G401 (cell line): ENCODE measurements around the gene ERVK3-1. TPM values are rescaled to one million over a fixed set of nuclear protein-coding genes. Genes with fewer than 3 reads are reported as not detected.
"Not testable (repeated sequence)": the region's sequence is repeated elsewhere in the genome, so short reads cannot be mapped to it uniquely, and the experiment has no call there.

Experiments
- DNase-seq: peaks from one replicate; pipeline ENCODE4 v3.0.0-alpha.2; 2015; ENCODE audit warnings: low spot score
- in situ Hi-C: cut with HindIII; loops from 2 replicates; pipeline ENCODE4 v1.10.0; 2016; ENCODE audit warnings: low sequenced_read_pairs, mixed read lengths
- total RNA-seq: library from RNA; depleted of rRNA; stranded (reverse); fragments of >200 nt; shearing (Covaris generic); gene quantifications from 2 replicates; pipeline ENCODE4 v1.2.3, GENCODE V29; 2014

The ERVK3-1 gene
- total RNA-seq, 1 experiment from 2014 or later = 22.0 TPM

GRCh38 chr19:58336216-58336615, 31.0 kb downstream of the ERVK3-1 start:
- in situ Hi-C loops = no loop called here
- DNase-seq = no peak

GRCh38 chr19:58336820-58337219, 31.6 kb downstream of the ERVK3-1 start:
- in situ Hi-C loops = no loop called here
- no peak for DNase-seq

DNA sequence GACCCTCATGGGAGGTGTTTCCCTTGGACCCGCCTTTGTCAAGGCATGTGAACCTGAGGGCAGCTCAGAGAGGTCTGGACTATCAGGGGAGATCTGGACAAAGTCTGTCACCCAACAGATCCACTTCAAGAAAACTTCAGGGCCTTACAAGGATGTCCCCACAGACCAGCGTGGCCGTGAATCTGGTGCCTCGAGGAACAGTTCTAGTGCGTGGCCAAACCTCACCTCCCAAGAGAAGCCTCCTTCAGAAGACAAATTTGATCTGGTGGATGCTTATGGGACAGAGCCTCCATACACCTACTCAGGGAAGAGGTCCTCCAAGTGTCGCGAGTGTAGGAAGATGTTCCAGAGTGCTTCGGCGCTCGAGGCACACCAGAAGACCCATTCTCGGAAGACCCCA, 33.2 kb downstream of the ERVK3-1 start:
- no peak for DNase-seq
- in situ Hi-C loops = no loop called here

GRCh38 chr19:58338825-58339558, 33.8 kb downstream of the ERVK3-1 start:
- in situ Hi-C loops = no loop called here

DNA sequence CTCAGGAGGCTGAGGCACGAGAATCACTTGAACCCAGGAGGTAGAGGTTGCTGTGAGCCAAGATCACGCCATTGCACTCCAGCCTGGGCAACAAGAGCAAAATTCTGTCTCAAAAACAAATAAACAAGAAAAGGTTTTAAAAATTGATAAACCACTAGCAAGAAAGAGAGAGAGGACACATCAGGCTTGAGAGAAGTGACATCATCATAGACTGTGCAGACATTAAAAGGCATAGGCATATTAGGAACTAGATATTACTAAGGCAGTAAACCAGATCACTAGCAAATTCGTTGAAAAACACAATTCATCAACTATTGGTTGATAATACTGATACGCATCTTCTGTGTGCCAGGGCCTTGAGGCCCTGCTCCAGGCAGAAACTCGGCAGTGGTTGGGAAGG, 40.4 kb downstream of the ERVK3-1 start:
- in situ Hi-C loops = no loop called here
- DNase-seq = no peak

More at GRCh38 chr19:58338825-58339558, 33.8 kb downstream of the ERVK3-1 start:
- no peak for DNase-seq

- in situ Hi-C loops = no loop called here
- peak; percentile 84 for DNase-seq
Measured at GRCh38 chr19:58346961-58347929, 42.1 kb downstream of the ERVK3-1 start.

GRCh38 chr19:58348080-58348479, 42.9 kb downstream of the ERVK3-1 start:
- DNase-seq, in situ Hi-C loops: not testable (repeated sequence)

- DNase-seq = no peak
Measured at GRCh38 chr19:58349590-58349989, 44.4 kb downstream of the ERVK3-1 start.

DNA sequence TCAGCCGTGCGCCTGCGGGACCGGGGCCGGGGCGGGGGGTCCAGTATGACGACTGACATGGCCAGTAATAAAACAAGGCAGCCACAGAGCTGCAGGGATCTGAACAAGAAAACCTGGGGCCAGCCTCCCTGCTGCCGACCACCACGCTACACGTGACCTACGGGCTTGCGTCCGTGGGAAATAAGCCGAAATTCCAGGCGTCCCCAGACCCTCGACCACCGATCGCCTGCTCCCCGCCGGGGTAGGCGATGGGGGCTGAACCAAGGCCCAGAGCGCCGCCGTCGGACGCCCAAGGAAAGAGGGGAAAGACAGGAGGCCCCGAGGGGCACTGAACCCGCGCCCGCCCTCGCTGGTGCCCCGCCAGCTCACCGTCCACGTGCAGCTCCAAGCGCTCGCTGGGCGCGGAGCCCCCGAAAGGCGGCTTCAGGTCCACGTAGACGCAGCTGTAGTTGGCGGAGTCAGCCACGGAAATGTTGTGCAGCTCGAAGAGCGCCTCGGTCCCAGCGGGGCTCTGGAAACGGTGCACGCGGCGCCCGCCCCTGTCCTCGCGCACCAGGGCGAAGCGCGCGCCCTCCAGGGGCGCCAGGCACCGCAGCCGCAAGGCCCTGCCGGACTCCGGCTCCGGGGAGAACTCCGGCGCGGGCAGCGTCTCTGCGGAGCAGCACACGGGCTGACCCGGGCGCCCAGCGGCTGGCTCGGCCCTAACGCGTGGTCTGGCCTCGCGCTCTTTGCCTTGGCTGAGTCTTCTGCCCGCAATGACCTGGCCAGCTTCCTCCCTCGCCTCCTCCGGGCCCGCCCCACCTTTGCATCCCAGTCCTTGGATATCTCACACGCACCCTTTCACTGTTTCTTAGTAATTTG, 45.1 kb downstream of the ERVK3-1 start:
- no peak for DNase-seq
- in situ Hi-C loops = no loop called here

More at GRCh38 chr19:58349590-58349989, 44.4 kb downstream of the ERVK3-1 start:
- in situ Hi-C loops = no loop called here

DNA sequence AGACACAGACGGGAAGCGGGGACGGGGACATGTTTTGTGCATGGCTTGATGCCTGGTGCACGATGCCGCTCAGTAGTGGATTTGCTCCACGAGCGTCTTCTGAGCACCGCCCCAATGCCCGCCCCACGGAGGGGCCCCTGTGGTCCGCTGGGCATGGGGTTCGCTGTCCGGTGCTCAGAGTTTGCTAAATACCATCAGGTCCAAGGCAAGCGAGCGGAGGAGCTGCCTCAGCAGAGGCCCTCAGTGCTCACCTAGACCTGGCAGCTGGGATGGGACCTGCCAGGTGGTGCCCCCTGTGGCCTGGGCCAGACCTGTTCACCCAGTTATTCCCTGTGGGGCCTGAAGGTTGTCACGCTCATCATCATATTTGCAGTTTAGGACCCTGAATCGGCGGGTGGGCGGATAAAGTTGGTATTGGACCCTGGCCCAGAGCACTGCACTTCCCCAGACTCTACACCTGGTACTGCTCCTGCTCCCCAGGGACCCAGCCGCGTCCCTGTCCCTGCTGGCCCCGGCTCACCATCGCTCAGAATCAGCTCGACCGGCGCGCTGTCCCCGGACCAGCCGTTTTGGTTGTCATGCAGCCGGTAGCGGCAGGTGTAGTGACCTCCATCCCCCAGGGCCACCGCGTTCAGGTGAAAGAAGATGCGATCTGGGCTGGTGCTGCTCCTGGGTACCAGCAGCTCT, 45.8 kb downstream of the ERVK3-1 start:
- no peak for DNase-seq
- in situ Hi-C loops = no loop called here

DNA sequence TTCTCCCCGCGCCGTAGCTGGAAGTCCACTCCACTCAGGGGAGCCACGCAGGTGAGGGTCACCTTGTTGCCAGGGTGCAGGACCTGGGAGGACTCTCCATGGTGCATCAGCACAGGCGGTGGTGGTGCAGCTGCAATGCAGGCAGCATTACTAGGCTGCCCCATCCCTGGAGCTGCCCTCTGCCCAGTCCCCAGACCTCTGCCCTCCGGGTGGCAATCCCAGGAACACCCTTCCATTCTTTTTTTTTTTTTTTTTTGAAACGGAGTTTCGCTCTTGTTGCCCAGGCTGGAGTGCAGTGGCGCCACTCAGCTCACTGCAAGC, 46.3 kb downstream of the ERVK3-1 start:
- in situ Hi-C loops = no loop called here
- DNase-seq = no peak

- in situ Hi-C loops = no loop called here
- DNase-seq = no peak
Measured at GRCh38 chr19:58351990-58352755, 47.0 kb downstream of the ERVK3-1 start.

DNA sequence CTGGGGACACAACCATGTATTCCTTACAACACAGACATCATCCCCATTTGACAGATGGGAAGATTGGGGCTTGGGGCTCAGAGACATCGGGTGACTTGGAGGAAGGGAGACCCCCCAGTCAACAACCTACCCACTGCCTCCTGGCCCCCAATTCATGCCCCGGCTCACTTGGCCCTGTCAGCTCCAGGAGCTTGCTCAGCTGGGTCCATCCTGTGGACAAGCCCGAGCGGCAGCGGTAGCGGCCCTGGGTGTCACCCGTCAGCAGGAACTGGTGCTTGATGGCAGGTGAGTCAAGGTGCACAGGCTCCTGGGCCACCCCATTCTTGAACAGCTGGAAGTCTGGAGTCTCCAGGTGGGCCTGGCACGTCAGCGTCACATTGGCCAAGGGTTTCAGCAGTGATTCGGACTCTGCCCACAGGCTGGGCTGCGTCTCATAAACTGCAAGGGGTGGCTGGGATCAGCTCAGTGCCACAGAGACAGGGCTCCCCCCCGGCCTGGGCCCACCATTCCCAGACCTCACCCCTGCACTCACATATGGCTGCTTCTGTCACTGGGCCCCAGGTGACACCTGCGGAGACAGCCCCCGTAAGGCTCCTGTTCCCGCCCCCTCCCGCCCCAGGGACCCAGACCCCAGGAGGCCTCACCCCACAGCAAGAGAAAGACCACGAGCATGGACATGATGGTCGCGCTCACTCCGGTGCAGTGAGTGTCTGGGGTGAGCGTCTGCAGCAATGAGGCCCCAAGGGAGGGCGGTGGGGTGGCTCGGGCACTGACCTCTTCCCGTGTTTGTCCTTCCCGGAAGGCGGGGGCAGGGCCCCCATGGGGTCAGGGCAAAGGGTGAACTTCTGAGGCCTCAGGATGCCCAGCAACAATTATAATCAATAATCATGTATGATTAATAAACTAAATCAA, 47.8 kb downstream of the ERVK3-1 start, which contains the start of gene A1BG:
A1BG (minus strand) TSS at position 733 of the 912 bp plus-strand sequence; CDS start at position 678, 55 bp downstream.
- no peak for DNase-seq
- in situ Hi-C loops = no loop called here

DNA sequence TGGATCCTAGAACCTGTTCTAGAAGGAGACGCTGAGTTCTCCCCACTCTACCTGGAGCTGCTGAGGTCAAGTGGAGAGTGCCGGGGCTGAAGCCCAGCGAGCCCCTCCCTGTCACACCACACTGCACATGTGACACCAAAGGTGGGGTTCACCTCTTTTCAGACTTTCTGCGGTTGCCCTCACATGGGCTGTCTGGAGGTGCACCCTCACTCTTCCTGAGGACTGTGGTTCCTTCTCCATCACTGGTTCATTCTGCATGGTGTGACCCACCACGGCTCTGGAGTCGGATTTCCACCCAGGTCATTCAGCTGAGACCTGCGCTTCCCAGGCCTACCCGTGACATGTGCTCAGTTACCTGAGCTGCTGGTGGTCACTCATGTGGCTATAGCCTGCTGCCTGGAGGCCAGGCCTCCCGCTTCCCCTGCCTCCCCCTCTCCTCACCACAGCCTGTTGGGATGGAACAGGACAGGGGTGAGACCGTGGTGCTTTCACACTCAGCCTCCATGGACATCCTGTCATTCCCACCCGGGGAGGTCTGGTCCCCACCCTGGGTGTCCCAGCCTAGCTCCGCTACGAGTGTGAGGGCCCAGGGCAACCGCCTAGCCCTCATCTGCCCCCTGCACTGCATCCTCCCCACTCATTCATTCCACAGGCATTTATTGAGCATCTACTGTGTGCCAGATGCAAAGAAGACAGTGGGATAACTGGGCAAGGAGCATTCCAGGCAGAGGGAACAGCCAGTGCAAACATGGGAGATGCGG, 48.7 kb downstream of the ERVK3-1 start:
- in situ Hi-C loops = no loop called here
- no peak for DNase-seq

DNA sequence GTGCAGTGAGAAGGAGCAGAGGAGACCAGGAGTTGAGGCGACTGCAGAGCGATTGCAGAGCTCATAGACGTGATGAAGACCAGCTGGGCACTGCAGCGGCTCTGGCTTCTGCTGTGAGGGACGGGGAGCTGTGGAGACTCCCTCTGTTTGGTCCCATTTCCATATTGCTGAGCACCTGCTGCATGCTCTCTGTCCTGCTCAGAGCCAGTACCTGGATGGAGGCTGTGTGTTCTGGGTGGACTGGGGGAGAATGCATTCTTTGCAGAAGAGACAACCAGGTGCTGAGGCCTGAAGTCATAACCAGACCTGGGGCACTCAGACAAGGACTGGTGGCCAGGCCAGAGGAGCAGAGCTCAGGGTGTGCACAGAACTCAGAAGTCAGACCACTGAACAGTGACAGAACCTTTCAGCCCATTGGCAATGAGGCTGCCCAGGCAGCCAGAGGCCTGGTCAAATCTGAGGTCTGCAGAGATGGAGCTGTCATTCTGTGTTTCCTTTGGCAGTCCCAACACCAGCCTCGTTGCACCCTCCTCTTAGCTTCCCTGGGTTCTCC, 49.4 kb downstream of the ERVK3-1 start:
- no peak for DNase-seq
- in situ Hi-C loops = no loop called here

DNA sequence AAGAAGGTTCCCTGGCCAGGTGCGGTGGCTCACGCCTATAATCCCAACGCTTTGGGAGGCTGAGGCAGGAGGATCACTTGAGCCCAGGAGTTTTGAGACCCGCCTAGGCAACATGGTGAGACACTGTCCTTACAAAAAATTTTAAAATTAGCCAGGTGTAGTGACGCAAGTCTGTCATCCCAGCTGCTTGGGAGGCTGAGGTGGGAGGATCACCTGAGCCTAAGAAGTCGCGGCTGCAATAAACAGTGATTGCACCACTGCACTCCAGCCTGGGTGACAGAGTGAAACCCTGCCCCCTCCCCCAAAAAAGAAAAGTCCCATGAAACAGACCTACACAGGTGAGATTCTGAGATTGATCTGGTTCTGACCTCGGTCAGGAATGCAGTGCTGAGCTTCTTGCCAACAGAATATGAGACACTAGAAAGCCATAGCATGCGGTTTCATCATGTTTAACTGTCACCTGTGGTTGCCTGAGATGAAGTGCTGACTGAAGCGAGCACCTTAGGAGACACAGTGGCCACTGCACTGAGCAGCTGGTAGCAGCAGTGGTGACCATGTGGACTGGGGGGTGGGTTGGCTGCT, 50.1 kb downstream of the ERVK3-1 start:
- DNase-seq = no peak
- in situ Hi-C loops = no loop called here
